Mucosa of descending colon (tissue), 3 donors: Measurements from ENCODE around the gene EXOSC2. TPM values are rescaled to one million over a fixed set of nuclear protein-coding genes. Genes with fewer than 3 reads are reported as not detected.

Experiments used
- ATAC-seq: fragments of 200-7000 bp; cut with Tn5 transposase; one replicate; pipeline ENCODE4 v1.9.1; 2020; ENCODE audit warnings: mild to moderate bottlenecking, moderate library complexity
- DNase-seq, 3 donors: peaks; one replicate each; pipeline ENCODE4 v3.0.0-alpha.2; 2020
- H3K36me3 ChIP-seq: fragments of 200-600 bp; one replicate; pipeline ENCODE4 v1.8.0; 2021; ENCODE audit warnings: low read depth, mild to moderate bottlenecking
- H3K4me1 ChIP-seq: fragments of 200-600 bp; one replicate; pipeline ENCODE4 v1.8.0; 2021; ENCODE audit warnings: low read depth, mild to moderate bottlenecking
- H3K4me3 ChIP-seq: fragments of 200-600 bp; one replicate; pipeline ENCODE4 v1.8.0; 2021; ENCODE audit warnings: mild to moderate bottlenecking
- H3K9me3 ChIP-seq: fragments of 200-600 bp; one replicate; pipeline ENCODE4 v1.8.0; 2021; ENCODE audit warnings: mild to moderate bottlenecking
- CTCF ChIP-seq: fragments of 200-600 bp; IDR thresholded peaks from one replicate; pipeline ENCODE4 v1.8.0; 2022; ENCODE audit warnings: antibody characterized with exemption, mild to moderate bottlenecking
- intact Hi-C, 2 donors: fragments of 100-400 bp; cut with DNase I in 1 of 2; cut with micrococcal nuclease in 1 of 2; formaldehyde crosslinking; loops; one replicate each; pipeline versions ENCODE4 v1.11.0 to v1.11.1; 2022; cut with DNase I, micrococcal nuclease
- total RNA-seq, 3 donors: library from RNA; stranded (reverse); fragmentation: NEBNext Ultra II Directional in 2 of 3; extraction: Animal tissue kit (Norgen Biotek cat#: 25700) in 2 of 3; gene quantifications; one replicate each; pipeline versions ENCODE4 v1.2.1 to v1.2.4, GENCODE V29; 2021 to 2023
- donor health status: DM: no; HTN: no; CAD: no; lungs with moderate emphysema.
- donor health status: DM: no; HTN: no; CAD: no.
- donor health status: DM: no; HTN: yes; CAD: no.

EXOSC2 gene
- total RNA-seq, 3 donors from 2014 or later: 18.3 to 25.7 (median 19.1) TPM

DNA sequence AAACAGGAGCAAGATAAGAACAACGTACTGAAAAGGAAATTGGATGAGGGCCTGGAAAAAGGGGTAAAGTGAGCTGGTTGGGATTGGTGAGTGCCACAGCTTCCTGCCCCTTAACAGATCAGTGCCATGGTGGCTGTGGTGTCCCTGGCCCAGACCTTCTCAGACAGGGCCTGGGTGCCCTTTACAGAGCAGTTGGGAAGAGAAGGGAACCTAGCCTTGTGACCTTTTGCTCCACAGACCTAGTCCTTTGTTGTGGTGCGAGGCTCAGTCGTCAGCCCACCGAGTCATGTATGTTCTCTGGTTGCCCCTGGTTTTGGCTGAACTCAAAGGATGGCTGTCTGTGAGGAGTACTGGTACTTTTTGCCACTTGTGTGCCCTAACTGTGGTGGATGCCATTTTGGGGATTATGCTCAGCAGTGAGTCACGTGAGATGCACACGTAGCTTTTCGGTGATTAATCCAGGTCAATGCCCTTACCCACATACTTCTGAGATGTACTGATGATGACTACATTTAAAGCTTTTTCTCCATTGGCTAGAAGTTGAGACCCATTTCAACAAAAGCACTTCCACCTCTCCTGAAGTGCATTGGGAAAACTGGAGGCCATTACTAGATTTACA is 48.4 kb downstream of the EXOSC2 start:
- Histone ChIP-seq H3K36me3 (no peaks in the 10 kb centered on the region), H3K4me3 (no peak overlapping the region), H3K4me1 (no peaks in the 10 kb centered on the region), H3K9me3 (no peaks in the 10 kb centered on the region)
- DNase-seq (no peak), ATAC-seq (no peak)
- intact Hi-C loops: no loop called here
- TF ChIP-seq CTCF: no peak

- intact Hi-C loops: no loop called here
Observed at GRCh38 chr9:130743656-130744055, 50.1 kb downstream of the EXOSC2 start.

DNA sequence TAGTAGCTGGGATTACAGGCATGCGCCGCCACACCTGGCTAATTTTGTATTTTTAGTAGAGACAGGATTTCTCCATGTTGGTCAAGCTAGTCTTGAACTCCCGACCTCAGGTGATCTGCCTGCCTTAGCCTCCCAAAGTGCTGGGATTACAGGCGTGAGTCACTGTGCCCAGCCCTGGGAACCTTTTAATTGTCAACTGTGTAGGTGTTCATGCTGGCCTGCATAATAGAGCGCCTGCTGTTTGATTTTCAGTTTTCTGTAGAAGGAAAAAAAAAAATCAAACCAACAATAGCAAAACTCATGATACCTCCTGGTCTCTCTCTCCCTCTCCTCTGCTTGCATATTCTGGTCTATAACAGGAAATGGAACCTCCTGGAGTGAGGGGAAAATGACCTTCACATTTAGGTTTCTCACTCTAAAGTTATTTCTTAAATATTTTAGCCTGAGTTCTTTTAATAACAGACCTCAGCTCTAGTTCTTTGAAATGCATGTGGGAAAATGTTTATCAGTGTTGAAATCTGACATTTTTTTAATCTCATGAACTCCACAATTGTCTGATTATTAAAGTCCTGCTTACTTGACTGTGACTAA is 51.7 kb downstream of the EXOSC2 start:
- DNase-seq (no peak), ATAC-seq (no peak)
- TF ChIP-seq CTCF: no peak

More at GRCh38 chr9:130743656-130744055, 50.1 kb downstream of the EXOSC2 start:
- no peaks in the 10 kb centered on the region for H3K36me3 ChIP-seq
- no peaks in the 10 kb centered on the region for H3K4me1 ChIP-seq
- no peak overlapping the region for H3K4me3 ChIP-seq
- H3K9me3 ChIP-seq: no peaks in the 10 kb centered on the region
- no peak for TF ChIP-seq CTCF
- no peak for DNase-seq
- ATAC-seq: no peak

DNA sequence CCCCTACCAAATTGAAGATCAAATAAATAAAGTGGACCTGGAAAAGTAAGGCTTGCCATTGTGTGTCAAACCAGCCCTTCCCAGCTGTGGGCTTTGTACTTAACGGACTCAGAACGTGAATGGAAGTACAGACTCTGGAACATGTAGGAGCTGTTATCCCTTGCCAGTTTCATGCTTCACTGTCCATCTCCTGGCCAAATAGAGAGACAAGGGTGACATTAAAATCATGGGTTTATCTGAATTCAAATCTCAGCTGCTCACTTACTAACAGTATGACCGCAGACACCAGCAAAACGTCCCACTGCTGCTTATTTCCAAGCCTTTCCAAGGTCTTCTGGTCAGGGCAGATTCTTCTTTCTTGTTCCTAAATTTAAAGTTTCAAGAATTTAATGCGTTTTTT is 52.2 kb downstream of the EXOSC2 start:
- no peak for TF ChIP-seq CTCF
- Histone ChIP-seq H3K9me3 (no peaks in the 10 kb centered on the region), H3K4me3 (no peak overlapping the region), H3K4me1 (no peaks in the 10 kb centered on the region), H3K36me3 (no peaks in the 10 kb centered on the region)
- ATAC-seq (no peak), DNase-seq (no peak)
- intact Hi-C loops: no loop called here

More for the DNA sequence above, 51.7 kb downstream of the EXOSC2 start:
- intact Hi-C loops: no loop called here
- Histone ChIP-seq H3K9me3 (no peaks in the 10 kb centered on the region), H3K36me3 (no peaks in the 10 kb centered on the region), H3K4me3 (no peak overlapping the region), H3K4me1 (no peaks in the 10 kb centered on the region)

- intact Hi-C loops: no loop called here
- H3K4me1 ChIP-seq: no peaks in the 10 kb centered on the region
- no peaks in the 10 kb centered on the region for H3K9me3 ChIP-seq
- ATAC-seq (no peak), DNase-seq (no peak)
- no peak for TF ChIP-seq CTCF
- no peak overlapping the region for H3K4me3 ChIP-seq
- H3K36me3 ChIP-seq: no peaks in the 10 kb centered on the region
Observed at GRCh38 chr9:130746434-130747212, 53.0 kb downstream of the EXOSC2 start.
